HG02571 (cell line): ENCODE data around the gene OR4D1.
"Not testable (repeated sequence)": the region's sequence is repeated elsewhere in the genome, so short reads cannot be mapped to it uniquely, and the experiment has no call there.

Source experiments
- ATAC-seq: cut with Tn5 transposase; IDR thresholded peaks from one replicate; pipeline ENCODE4 v1.9.1; 2021; ENCODE audit warnings: mild to moderate bottlenecking, moderate library complexity; ENCODE audit not compliant: unreplicated experiment

The OR4D1 gene

GRCh38 chr17:58147930-58148434 is at the start of gene OR4D1:
TSS of gene OR4D1 (plus strand) at chr17:58148384. CDS start at chr17:58155154, 6,770 bp downstream.
- no peak for ATAC-seq

DNA sequence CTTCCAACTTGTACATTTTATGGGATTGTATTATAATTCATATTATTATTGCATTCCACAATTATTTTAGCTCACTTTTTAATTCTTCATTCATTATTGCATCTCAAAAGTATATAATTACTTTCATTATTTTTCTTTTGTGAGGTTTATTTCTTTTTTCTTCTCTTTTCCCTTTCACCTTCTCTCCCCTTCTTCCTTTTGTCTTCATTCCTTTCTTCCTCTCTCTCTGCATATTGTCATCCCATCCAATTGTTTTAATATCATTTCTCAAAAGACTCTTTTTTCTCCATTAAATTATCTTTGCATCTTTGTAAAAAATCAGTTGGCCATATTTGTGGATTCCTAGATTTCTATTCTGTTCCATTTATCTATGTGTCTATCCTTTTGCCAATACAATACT is 47.7 kb upstream of the OR4D1 start:
- ATAC-seq = no peak

DNA sequence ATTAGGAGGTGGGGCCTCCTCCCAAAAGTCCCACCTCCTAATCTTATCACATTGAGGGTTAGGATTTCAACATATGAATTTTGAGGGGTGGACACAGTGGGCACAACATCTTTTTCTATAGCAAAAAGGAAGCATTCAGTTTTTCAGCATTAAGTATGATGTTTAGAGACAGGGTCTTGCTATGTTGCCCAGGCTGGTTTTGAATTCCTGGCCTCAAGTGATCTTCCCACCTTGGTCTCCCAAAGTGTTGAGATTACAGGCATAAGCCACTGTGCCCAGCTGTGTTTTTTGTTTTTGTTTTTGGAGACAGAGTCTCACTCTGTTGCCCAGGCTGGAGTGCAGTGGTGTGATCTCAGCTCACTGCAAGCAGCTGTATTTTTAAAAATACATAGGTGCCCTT is 46.3 kb upstream of the OR4D1 start:
- not testable (repeated sequence) for ATAC-seq

- ATAC-seq = no peak
Measured at GRCh38 chr17:58105093-58105492, 43.1 kb upstream of the OR4D1 start.

GRCh38 chr17:58107306-58107705 is 40.9 kb upstream of the OR4D1 start:
- no peak for ATAC-seq

DNA sequence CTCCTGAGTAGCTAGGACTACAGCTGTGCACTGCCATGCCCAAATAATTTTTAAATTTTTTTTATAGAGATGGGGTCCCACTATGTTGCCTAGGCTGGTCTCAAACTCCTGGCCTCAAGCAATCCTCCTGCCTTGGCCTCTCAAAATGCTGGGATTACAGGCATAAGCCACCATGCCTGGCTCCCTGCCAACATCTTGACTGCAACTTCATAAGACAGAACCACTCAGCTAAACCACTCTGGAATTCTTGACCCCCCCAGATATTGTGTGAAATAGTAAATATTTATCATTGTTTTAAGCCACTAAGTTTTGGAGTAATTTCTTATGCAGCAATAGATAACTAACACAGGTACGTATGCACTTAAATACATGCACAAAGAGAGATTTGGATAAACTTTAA is 39.0 kb upstream of the OR4D1 start:
- ATAC-seq = no peak

GRCh38 chr17:58110012-58110411 is 38.2 kb upstream of the OR4D1 start:
- ATAC-seq = no peak

DNA sequence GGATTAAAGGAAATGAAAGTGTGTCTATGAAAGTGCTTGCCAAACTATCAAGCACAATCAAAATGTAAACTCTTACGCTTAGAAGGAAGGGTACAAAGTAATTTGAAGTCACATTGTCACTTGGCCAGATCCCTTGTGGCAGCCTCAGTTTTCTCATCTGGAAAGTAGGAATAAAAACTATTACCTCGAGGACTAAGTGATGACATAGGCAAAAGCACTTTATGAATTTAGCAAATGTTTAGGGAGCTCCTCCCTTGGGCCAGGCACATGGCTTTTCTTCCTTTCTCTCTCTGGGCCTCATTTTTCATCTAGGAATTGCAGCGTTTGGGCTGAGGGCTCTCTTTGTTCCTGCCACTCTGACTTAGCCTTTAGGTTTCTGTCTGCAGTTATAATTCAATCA is 36.5 kb upstream of the OR4D1 start:
- ATAC-seq = no peak

DNA sequence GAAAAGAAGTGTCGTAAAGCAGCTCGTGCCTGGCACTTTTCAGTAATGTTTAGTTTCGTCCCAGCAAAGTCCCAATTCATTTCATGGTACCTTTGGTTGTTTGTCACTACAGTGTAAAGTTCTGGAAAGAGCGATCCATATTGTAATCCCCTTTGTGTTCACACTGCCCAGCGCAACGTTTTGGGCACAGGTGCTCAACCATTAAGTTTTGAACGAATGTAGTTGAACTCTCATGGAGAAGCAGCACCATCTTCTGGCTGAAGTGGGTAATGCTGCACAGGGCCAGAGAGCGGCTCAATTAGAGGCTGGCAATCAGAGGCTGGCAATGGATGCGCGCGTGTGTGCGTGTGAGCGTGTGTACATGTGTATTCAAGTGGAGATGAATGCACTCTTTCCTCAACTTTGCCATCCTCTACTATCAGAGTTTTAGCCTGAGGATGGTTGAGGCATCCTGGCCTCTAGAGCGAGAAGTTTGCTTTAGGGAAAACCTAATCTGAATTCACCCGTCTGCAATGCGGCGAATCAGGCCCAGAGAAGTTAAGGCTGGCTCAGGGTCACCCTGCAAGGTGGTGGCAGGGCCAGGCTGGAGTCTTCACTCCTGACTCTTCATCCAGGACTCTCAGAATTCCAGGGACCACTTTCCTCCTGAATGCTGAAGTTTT is 35.1 kb upstream of the OR4D1 start:
- ATAC-seq = no peak

GRCh38 chr17:58113947-58114346 is 34.2 kb upstream of the OR4D1 start:
- ATAC-seq = no peak

DNA sequence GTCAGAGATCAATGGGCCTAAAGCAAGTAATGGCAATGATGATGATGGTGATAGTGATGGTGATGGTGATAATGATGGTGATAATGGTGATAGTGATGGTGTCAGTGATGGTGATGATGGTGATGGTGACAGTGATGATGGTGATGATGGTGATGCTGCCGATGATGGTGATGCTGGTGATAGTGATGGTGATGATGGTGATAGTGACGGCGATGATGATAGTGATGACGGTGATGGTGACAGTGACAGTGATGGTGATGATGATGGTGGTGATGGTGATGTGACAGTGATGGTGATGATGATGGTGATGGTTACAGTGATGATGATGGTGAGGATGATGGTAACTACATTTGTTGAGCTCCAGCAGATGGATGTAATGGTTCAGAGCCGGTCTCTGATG is 30.8 kb upstream of the OR4D1 start:
- no peak for ATAC-seq

DNA sequence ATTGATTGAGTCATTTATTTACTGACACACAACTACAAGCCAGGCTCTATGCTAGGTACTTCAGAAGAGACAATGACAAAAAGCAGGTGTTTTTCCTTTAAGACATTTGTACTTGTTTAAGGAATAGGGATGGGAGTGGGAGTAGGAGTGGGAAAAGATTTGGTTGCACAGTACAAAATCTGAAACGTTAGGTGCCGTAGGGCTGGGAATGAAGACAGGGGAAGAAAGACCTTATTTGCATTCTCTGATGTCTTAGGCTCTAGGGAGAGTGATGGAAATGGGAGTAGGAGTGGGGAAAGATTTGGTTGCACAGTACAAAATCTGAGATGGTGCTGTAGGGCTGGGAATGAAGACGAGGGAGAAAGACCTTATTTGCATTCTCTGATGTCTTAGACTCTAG is 28.7 kb upstream of the OR4D1 start:
- ATAC-seq = no peak

DNA sequence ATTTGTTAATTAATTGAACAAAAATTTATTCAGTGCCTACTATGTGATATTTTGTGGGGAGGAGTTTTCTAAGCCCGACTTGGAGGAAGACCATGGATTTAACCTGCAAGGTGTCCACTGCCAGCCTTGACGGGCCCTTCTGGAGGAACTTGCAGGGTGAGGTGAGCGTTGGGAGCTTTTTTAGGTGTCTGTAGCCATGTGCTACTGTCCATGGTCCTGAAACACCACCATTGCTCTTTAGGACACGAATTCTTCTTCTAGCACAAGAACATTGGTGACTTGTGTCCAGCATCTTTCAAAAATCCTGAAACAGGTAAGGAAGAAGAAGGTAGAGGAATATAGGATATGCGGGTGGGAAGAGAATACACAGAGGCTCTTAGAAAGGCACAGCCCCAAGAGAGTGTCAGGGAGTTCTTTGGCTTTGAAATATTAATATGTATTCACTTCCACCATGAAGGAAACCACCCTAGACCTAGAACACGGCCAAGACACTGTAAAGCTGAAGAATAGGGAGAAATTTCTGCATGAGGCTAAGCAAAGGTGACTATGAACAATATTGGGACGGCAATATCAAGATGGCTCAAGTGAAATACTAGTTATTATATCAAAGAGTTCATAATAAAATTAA is 27.9 kb upstream of the OR4D1 start:
- no peak for ATAC-seq

DNA sequence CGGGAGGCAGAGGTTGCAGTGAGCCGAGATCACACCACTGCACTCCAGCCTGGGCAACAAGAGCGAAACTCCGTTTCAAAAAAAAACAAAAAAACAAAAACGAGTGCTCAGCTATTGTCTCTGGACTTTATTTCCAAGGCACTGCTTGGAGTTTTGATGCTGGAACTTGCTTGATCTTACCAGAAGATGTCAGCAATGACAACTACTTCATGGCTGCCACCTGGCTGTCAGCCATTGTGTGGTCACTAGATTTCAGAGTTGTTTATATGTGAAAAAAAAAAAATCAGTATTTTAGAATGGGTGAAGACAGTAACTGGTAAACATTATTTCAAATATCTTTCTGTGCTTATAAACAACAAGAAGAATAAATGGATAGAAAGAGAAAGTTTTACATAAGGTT is 26.3 kb upstream of the OR4D1 start:
- no peak for ATAC-seq

GRCh38 chr17:58127846-58128245 is 20.3 kb upstream of the OR4D1 start:
- ATAC-seq = no peak

DNA sequence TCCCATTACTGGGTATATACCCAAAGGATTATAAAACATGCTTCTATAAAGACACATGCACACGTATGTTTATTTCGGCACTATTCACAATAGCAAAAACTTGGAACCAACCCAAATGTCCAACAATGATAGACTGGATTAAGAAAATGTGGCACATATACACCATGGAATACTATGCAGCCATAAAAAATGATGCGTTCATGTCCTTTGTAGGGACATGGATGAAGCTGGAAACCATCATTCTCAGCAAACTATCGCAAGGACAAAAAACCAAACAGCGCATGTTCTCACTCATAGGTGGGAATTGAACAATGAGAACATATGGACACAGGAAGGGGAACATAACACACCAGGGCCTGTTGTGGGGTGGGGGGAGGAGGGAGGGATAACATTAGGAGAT is 15.5 kb upstream of the OR4D1 start:
- ATAC-seq = not testable (repeated sequence)

GRCh38 chr17:58136669-58137279 is 11.4 kb upstream of the OR4D1 start:
- ATAC-seq = no peak

GRCh38 chr17:58141505-58141904 is 6.7 kb upstream of the OR4D1 start:
- ATAC-seq = no peak

DNA sequence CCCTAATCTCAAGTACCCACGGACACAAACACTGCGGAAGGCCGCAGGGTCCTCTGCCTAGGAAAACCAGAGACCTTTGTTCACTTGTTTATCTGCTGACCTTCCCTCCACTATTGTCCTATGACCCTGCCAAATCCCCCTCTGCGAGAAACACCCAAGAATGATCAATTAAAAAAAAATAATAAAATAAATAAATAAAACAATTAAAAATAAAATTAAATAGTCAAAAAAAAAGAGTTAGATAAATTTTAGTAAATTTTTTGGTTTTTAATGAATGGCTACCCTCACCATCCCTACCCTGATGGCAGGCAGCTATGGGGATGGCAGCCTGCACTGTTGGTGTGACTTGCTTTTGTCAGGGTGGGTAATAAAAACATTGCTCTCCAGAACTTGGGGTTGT is 4.8 kb upstream of the OR4D1 start:
- not testable (repeated sequence) for ATAC-seq

DNA sequence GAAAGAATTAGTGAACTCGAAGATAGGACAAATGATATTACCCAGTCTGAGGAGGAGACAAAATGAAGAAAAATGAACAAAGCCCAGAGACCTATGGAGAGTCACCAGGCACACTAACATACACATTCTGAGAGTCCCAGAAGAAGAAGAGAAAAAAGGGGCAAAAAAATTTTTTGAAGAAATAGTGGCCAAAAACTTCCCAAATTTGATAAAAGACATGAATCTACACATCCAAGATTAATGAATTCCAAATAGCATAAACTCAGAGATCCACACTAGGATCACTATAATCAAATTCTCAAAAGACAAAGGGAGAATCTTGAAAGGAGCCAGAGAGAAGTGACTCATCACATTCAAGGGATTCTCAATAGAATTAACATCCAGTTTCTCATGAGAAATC is 3.4 kb upstream of the OR4D1 start:
- no peak for ATAC-seq

- ATAC-seq = no peak
Measured at GRCh38 chr17:58148609-58149008, 425 bp downstream of the OR4D1 start.

GRCh38 chr17:58150394-58150793 is 2.2 kb downstream of the OR4D1 start:
- ATAC-seq = no peak
